T-cell (primary cell): ENCODE measurements around the gene CEP41. TPM values are rescaled to one million over a fixed set of nuclear protein-coding genes. Genes with fewer than 3 reads are reported as not detected.

Experiments used
- ATAC-seq, 4 experiments: fragments of 200-7000 bp in 3 of 4; fragments of 150-1000 bp in 1 of 4; cut with Tn5 transposase; replicated peaks in 1 of 4; 1 replicate in 3 of 4; 2 replicates in 1 of 4; pipeline ENCODE4 v1.10.0; 2021; ENCODE audit warnings: moderate library complexity in 3 of 4, mild to moderate bottlenecking in 2 of 4, moderate number of reproducible peaks in 1 of 4
- CTCF ChIA-PET, 2 donors: fragments of 300-600 bp; sonication (Branson Sonifier 250); formaldehyde crosslinking; loops; one replicate each; lab custom pipeline; 2022; ENCODE audit warnings: antibody characterized with exemption in 2 of 2; lab: Charles Lee
- POLR2A ChIA-PET, 2 donors: fragments of 300-600 bp; sonication (Branson Sonifier 250); formaldehyde crosslinking; loops; one replicate each; lab custom pipeline; 2022; ENCODE audit warnings: antibody characterized with exemption in 2 of 2; lab: Charles Lee
- DNase-seq, 35 experiments: peaks; one replicate each; pipeline versions ENCODE4 v3.0.0 to v3.0.0-alpha.2; 2013 to 2023
- H3K27ac ChIP-seq: one replicate; pipeline ENCODE4 v1.5.1; 2013; ENCODE audit warnings: low read length
- H3K27me3 ChIP-seq, 2 experiments: replicated peaks in 1 of 2; 1 replicate in 1 of 2; 2 replicates in 1 of 2; pipeline versions ENCODE4 v1.6.1 to v1.7.0; 2013; ENCODE audit warnings: low read length in 1 of 2, mixed read lengths in 1 of 2; ENCODE audit not compliant: control insufficient read depth in 2 of 2, insufficient read depth in 2 of 2; ENCODE audit errors: extremely low read depth in 1 of 2
- H3K36me3 ChIP-seq, 2 donors: 1 replicate in 1 of 2; 2 replicates in 1 of 2; pipeline versions ENCODE4 v1.6.1 to v1.7.0; 2013; ENCODE audit warnings: low read length in 1 of 2; ENCODE audit not compliant: control insufficient read depth in 2 of 2, insufficient read depth in 1 of 2; ENCODE audit errors: extremely low read depth in 1 of 2
- H3K4me1 ChIP-seq, 2 experiments: 1 replicate in 1 of 2; 2 replicates in 1 of 2; pipeline versions ENCODE4 v1.6.1 to v1.7.0; 2013; ENCODE audit warnings: low read length in 2 of 2, mixed read lengths in 1 of 2; ENCODE audit not compliant: insufficient read depth in 2 of 2, control insufficient read depth in 1 of 2; ENCODE audit errors: extremely low read depth in 1 of 2
- H3K4me3 ChIP-seq, 2 donors: 1 replicate in 1 of 2; 2 replicates in 1 of 2; pipeline versions ENCODE4 v1.5.1 to v1.7.0; 2013; ENCODE audit warnings: mild to moderate bottlenecking in 2 of 2, low read length in 1 of 2, moderate library complexity in 1 of 2; ENCODE audit not compliant: control insufficient read depth in 1 of 2; ENCODE audit errors: extremely low read depth in 1 of 2
- H3K9me3 ChIP-seq: 2 replicates; pipeline ENCODE4 v1.7.0; 2013
- H3K27ac Mint-ChIP-seq, 2 donors: one replicate each; pipeline ENCODE4 v1.8.0; 2020 to 2021; ENCODE audit warnings: mild to moderate bottlenecking in 2 of 2, mixed read lengths in 2 of 2
- H3K27me3 Mint-ChIP-seq, 2 donors: one replicate each; pipeline ENCODE4 v1.8.0; 2021 to 2022; ENCODE audit warnings: mixed read lengths in 2 of 2
- H3K36me3 Mint-ChIP-seq: one replicate; pipeline ENCODE4 v1.8.0; 2021; ENCODE audit warnings: mixed read lengths
- H3K4me1 Mint-ChIP-seq, 3 donors: one replicate each; pipeline ENCODE4 v1.8.0; 2020 to 2022; ENCODE audit warnings: mixed read lengths in 3 of 3, mild to moderate bottlenecking in 1 of 3
- H3K4me3 Mint-ChIP-seq, 3 donors: one replicate each; pipeline ENCODE4 v1.8.0; 2020 to 2022; ENCODE audit warnings: mild to moderate bottlenecking in 3 of 3, mixed read lengths in 3 of 3, moderate library complexity in 3 of 3
- H3K9me3 Mint-ChIP-seq, 3 donors: one replicate each; pipeline ENCODE4 v1.8.0; 2020 to 2022; ENCODE audit warnings: mixed read lengths in 3 of 3
- WGBS: methylation state at CpG from one replicate; pipeline ENCODE4 v1.1.5; 2013; ENCODE audit warnings: missing lambda C conversion rate; ENCODE audit not compliant: insufficient coverage; 5-methylcytosine and 5-hydroxymethylcytosine counted together
- total RNA-seq, 35 experiments: library from RNA in 6 of 35; stranded (reverse) in 6 of 35; fragments of 120-200 nt in 1 of 35; gene quantifications; one replicate each; pipeline versions ENCODE4 v1.2.1 to v1.2.4 and lab custom pipeline; 2013 to 2026

Gene CEP41
- total RNA-seq, 5 donors from 2014 or later (not counting 1 experiment from before 2014, with no cell fraction given), result 6.3 to 13.6 (median 9.2) TPM

GRCh38 chr7:130418306-130418705, 22.5 kb downstream of the CEP41 start:
- peaks cover 78 to 83% (median 81%) of the 10 kb centered on the region in 3 donors for H3K4me1 Mint-ChIP-seq
- no peaks in the 10 kb centered on the region for H3K27me3 Mint-ChIP-seq
- no peak overlapping the region for H3K4me3 ChIP-seq
- peak overlapping the region; percentile 50 for H3K27ac ChIP-seq
- no peaks in the 10 kb centered on the region for H3K36me3 Mint-ChIP-seq
- ATAC-seq, result no peak
- ChIA-PET CTCF (no interaction called here), POLR2A (no interaction called here)
- H3K9me3 Mint-ChIP-seq, result no peaks in the 10 kb centered on the region
- 96% methylated on average over 4 of the region's 7 CpGs for WGBS
- no peak for DNase-seq
- H3K4me3 Mint-ChIP-seq, result peak overlapping the region in 1 of 3 donors; percentile 55
- H3K36me3 ChIP-seq, result no peaks in the 10 kb centered on the region
- peaks cover 33 to 83% of the 10 kb centered on the region in 2 experiments for H3K4me1 ChIP-seq
- no peaks in the 10 kb centered on the region for H3K9me3 ChIP-seq
- no peaks in the 10 kb centered on the region for H3K27me3 ChIP-seq
- H3K27ac Mint-ChIP-seq, result peak overlapping the region; percentile 88 to 97

- H3K9me3 Mint-ChIP-seq, result no peaks in the 10 kb centered on the region
- CTCF ChIA-PET, result interaction anchor here in 1 of 2 donors (0.6 kb wide), 1 partner anchor 205 kb away, joined by 3 read pairs; no protein-coding TSS in a partner anchor
- no peak overlapping the region for H3K4me3 ChIP-seq
Observed at GRCh38 chr7:130417213-130417612, 23.6 kb downstream of the CEP41 start.

GRCh38 chr7:130415006-130415405, 25.8 kb downstream of the CEP41 start:
- ChIA-PET CTCF (no interaction called here), POLR2A (no interaction called here)
- ATAC-seq (peak; percentile 54 to 64 (median 55)), DNase-seq (peak in 1 of 35 experiments; percentile 37)
- H3K36me3 Mint-ChIP-seq, result peaks cover 13% of the 10 kb centered on the region
- Histone ChIP-seq H3K27me3 (no peaks in the 10 kb centered on the region), H3K36me3 (no peaks in the 10 kb centered on the region), H3K4me3 (peak overlapping the region in 1 of 2 donors; percentile 51), H3K9me3 (no peaks in the 10 kb centered on the region), H3K27ac (peak overlapping the region; percentile 16), H3K4me1 (peaks cover 27 to 81% of the 10 kb centered on the region in 2 experiments)
- peak overlapping the region in 2 of 3 donors; percentile 4 to 48 for H3K4me3 Mint-ChIP-seq
- H3K9me3 Mint-ChIP-seq, result no peaks in the 10 kb centered on the region
- H3K4me1 Mint-ChIP-seq, result peaks cover 62 to 87% (median 87%) of the 10 kb centered on the region in 3 donors
- H3K27me3 Mint-ChIP-seq, result no peaks in the 10 kb centered on the region
- peak overlapping the region; percentile 60 to 76 for H3K27ac Mint-ChIP-seq

More at GRCh38 chr7:130417213-130417612, 23.6 kb downstream of the CEP41 start:
- Mint-ChIP-seq H3K27ac (peak overlapping the region; percentile 88 to 97), H3K4me1 (peaks cover 73 to 82% (median 80%) of the 10 kb centered on the region in 3 donors), H3K27me3 (no peaks in the 10 kb centered on the region), H3K4me3 (peak overlapping the region; percentile 31 to 55 (median 49)), H3K36me3 (no peaks in the 10 kb centered on the region)
- Histone ChIP-seq H3K27me3 (no peaks in the 10 kb centered on the region), H3K27ac (peak overlapping the region; percentile 50), H3K4me1 (peaks cover 31 to 83% of the 10 kb centered on the region in 2 experiments), H3K36me3 (no peaks in the 10 kb centered on the region), H3K9me3 (no peaks in the 10 kb centered on the region)
- peak; percentile 43 to 76 (median 64) for ATAC-seq
- no CpG with 5 or more reads among the region's 5 CpGs for WGBS
- DNase-seq, result peak in 8 of 35 experiments; percentile 6 to 45 (median 20)
- POLR2A ChIA-PET, result interaction anchor here in 1 of 2 donors (0.6 to 0.9 kb wide), 2 partner anchors 15 to 1371 kb away, joined by 4 to 6 read pairs; no protein-coding TSS in a partner anchor

- Mint-ChIP-seq H3K9me3 (no peaks in the 10 kb centered on the region), H3K4me1 (peaks cover 47 to 78% (median 75%) of the 10 kb centered on the region in 3 donors), H3K27me3 (no peaks in the 10 kb centered on the region), H3K27ac (peak overlapping the region in 1 of 2 donors; percentile 62), H3K36me3 (peaks cover 18% of the 10 kb centered on the region), H3K4me3 (no peak overlapping the region)
- ATAC-seq (no peak), DNase-seq (no peak)
- ChIA-PET CTCF (interaction anchor here (0.6 to 0.7 kb wide), 2 partner anchors 281 to 1040 kb away, joined by 3 read pairs; no protein-coding TSS in a partner anchor), POLR2A (interaction anchor here in 1 of 2 donors (0.7 kb wide), 1 partner anchor 322 kb away, joined by 3 read pairs; no protein-coding TSS in a partner anchor)
- Histone ChIP-seq H3K27me3 (no peaks in the 10 kb centered on the region), H3K4me3 (no peak overlapping the region), H3K9me3 (no peaks in the 10 kb centered on the region), H3K36me3 (no peaks in the 10 kb centered on the region), H3K4me1 (peaks cover 19 to 65% of the 10 kb centered on the region in 2 experiments), H3K27ac (no peak overlapping the region)
- no CpG with 5 or more reads among the region's 4 CpGs for WGBS
Observed at GRCh38 chr7:130413201-130413600, 27.6 kb downstream of the CEP41 start.

DNA sequence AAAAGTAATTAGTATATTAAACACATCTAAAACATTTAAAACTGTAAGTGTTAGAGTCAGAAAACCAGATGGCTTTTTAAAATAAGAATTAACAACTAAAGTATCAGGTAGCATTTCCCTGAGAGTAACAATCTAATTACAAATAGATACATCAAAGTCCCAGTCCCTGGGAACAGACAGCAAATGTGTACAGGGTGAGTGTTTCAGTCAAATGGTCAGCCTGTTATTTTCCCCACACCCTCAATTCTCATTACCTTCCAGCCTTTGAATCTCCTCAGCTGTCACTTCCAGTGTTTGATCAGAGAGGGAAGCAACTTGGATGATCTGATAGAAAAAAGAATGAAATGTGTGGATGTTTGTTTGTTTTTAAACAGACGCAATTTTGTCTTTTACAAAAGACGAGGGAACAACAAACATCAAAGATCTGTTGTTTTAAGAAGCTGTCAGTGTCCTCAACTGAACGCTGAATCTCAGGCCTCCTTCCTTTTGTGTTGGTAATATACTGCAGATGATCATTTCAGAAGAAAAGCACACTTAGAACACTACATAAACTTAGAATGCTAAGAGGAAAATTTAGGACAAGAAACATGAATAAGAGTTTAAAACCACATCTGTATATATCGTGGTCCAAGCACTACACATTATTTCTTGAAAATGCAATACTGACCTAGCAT, 29.8 kb downstream of the CEP41 start:
- H3K4me1 Mint-ChIP-seq, result peaks cover 25 to 57% (median 53%) of the 10 kb centered on the region in 3 donors

DNA sequence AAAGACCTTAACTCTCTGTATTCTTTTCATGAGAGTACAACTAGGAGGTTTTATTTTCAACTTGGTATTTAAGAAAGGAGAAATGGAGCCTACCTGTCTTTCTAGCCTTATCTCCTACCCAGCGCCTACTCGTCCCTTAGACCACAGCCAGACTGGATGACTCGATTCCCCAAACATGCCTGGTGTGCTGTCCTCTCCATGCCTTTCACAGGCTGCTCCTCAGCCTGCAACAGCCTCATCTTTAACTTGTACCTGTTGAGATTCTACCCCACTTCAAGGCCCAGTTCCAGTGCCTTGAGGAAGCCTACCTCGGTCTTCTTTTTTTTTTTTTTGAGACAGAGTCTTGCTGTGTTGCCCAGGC, 31.1 kb downstream of the CEP41 start:
- POLR2A ChIA-PET, result no interaction called here
- no peak overlapping the region for H3K4me3 ChIP-seq
- no peak overlapping the region for H3K4me3 Mint-ChIP-seq

More for the DNA sequence above, 29.8 kb downstream of the CEP41 start:
- peaks cover 8 to 47% of the 10 kb centered on the region in 2 experiments for H3K4me1 ChIP-seq
- H3K27me3 ChIP-seq, result no peaks in the 10 kb centered on the region
- no peak for ATAC-seq
- CTCF ChIA-PET, result no interaction called here
- no peaks in the 10 kb centered on the region for H3K9me3 ChIP-seq
- Mint-ChIP-seq H3K27me3 (no peaks in the 10 kb centered on the region), H3K36me3 (peaks cover 18% of the 10 kb centered on the region), H3K4me3 (no peak overlapping the region), H3K27ac (peak overlapping the region in 1 of 2 donors; percentile 84), H3K9me3 (no peaks in the 10 kb centered on the region)
- no peak for DNase-seq
- H3K4me3 ChIP-seq, result no peak overlapping the region
- no peak overlapping the region for H3K27ac ChIP-seq
- POLR2A ChIA-PET, result no interaction called here
- no CpG with 5 or more reads among the region's 4 CpGs for WGBS
- H3K36me3 ChIP-seq, result no peaks in the 10 kb centered on the region

More for the DNA sequence above, 31.1 kb downstream of the CEP41 start:
- Mint-ChIP-seq H3K27ac (peak overlapping the region in 1 of 2 donors; percentile 61), H3K27me3 (no peaks in the 10 kb centered on the region), H3K4me1 (peaks cover 13 to 46% (median 40%) of the 10 kb centered on the region in 3 donors), H3K9me3 (no peaks in the 10 kb centered on the region), H3K36me3 (peaks cover 18% of the 10 kb centered on the region)
- Histone ChIP-seq H3K27me3 (no peaks in the 10 kb centered on the region), H3K27ac (no peak overlapping the region), H3K4me1 (peaks cover 3 to 34% of the 10 kb centered on the region in 2 experiments), H3K36me3 (no peaks in the 10 kb centered on the region), H3K9me3 (no peaks in the 10 kb centered on the region)
- WGBS, result 93% methylated on average over 4 of the region's 4 CpGs
- no peak for ATAC-seq
- no peak for DNase-seq
- CTCF ChIA-PET, result no interaction called here
